WI38 (cell line): ENCODE results near the gene SPAG9.

Experiments
- H3K4me3 ChIP-seq: 2 replicates; pipeline ENCODE4 v1.5.1; 2011; ENCODE audit warnings: low read depth, mild to moderate bottlenecking, control low read depth, low read length
- TF ChIP-seq, protein P1 (sequence below): IDR thresholded peaks from 2 replicates; pipeline ENCODE4 v1.5.1; 2012; ENCODE audit warnings: low read depth, mild to moderate bottlenecking, control low read depth, low read length

SPAG9 gene

DNA sequence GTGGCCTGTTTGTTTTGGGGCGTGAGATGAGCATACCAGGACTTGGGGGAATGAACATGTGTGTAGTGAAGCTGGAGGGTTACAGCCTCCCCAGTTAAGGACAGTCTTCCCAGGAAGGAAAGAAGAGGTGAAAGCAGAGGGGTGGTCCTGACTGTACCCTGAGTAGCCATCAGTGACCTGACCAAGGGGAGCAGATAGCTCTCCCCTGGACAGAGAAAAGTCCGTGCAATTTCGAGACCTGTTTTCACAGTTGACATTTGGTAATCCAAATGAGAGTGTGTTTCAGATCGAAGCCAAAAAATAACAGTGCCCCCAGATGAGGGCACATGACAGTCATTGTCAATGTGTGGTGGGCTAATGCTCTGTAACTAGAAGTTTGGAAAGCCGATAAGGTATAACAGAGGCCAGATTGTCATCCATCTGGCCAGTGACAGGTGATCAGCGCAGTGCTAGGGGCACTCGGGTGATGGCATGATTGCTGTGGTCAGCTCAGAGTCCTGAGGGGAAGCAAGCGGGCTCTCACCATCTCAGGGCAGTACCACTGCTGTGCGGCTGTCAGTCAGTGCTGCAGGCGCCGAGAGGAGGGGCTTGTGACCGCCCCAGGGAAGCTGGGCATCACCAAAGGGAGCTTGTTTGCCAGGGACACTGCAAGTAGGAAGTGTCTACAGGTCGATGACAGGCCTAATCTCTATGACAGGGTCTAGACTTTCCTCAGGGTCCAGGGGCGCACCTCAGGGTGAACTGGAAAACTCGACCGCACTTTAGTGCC, 44.4 kb upstream of the SPAG9 start:
- TF ChIP-seq, protein P1, sequence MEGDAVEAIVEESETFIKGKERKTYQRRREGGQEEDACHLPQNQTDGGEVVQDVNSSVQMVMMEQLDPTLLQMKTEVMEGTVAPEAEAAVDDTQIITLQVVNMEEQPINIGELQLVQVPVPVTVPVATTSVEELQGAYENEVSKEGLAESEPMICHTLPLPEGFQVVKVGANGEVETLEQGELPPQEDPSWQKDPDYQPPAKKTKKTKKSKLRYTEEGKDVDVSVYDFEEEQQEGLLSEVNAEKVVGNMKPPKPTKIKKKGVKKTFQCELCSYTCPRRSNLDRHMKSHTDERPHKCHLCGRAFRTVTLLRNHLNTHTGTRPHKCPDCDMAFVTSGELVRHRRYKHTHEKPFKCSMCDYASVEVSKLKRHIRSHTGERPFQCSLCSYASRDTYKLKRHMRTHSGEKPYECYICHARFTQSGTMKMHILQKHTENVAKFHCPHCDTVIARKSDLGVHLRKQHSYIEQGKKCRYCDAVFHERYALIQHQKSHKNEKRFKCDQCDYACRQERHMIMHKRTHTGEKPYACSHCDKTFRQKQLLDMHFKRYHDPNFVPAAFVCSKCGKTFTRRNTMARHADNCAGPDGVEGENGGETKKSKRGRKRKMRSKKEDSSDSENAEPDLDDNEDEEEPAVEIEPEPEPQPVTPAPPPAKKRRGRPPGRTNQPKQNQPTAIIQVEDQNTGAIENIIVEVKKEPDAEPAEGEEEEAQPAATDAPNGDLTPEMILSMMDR = no peak
- no peak overlapping the region; the same call in 1 of the 2 replicates for H3K4me3 ChIP-seq

DNA sequence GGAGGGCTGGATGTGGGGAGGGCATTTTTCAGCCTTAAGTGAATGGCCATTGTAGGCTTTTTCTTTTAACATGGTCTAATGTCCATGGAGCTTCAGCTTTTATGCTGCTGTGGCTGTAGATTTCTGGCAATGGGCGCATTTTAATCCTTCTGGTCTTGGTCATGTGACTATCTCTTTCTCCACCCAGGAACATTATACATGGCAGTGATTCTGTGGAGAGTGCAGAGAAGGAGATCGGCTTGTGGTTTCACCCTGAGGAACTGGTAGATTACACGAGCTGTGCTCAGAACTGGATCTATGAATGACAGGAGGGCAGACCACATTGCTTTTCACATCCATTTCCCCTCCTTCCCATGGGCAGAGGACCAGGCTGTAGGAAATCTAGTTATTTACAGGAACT, 40.9 kb upstream of the SPAG9 start:
- TF ChIP-seq, protein P1 = no peak
- no peak overlapping the region for H3K4me3 ChIP-seq

GRCh38 chr17:51159604-51160003, 38.9 kb upstream of the SPAG9 start:
- no peak overlapping the region for H3K4me3 ChIP-seq
- TF ChIP-seq, protein P1 = no peak

DNA sequence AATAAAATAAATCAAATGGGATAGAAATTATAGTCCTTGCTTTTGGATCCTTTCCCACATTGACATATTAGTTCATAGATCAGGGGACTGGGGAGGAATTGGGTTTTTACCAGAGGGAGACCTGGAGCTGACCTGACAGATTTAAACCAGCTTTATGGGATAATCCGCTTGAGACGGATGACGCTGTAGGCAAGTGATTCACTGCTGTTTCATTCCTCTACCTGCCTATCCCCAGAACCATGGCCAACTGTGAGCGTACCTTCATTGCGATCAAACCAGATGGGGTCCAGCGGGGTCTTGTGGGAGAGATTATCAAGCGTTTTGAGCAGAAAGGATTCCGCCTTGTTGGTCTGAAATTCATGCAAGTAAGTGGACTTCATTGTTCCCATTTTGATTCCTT, 34.7 kb upstream of the SPAG9 start:
- H3K4me3 ChIP-seq = no peak overlapping the region

DNA sequence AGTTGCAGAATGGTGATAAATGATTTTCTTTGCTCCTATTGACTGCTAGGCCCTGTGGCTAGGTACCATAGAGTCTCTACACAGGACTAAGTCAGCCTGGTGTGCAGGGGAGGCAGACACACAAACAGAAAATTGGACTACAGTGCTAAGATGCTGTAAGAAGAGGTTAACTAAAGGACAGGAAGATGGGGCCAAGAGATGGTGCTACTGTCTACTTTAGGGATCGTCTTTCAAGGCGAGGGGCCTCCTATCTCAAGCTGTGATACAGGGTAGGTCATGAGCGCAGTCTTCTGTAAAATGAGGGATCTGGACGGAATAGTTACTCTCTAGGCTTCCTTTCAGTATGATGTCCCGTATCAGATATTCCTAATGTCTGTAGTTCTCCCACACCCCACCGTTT, 33.5 kb upstream of the SPAG9 start:
- peak overlapping the region; percentile 84 for H3K4me3 ChIP-seq
- TF ChIP-seq, protein P1 = no peak

More for the DNA sequence above, 34.7 kb upstream of the SPAG9 start:
- TF ChIP-seq, protein P1 = no peak

- TF ChIP-seq, protein P1 = peak; percentile 65
- H3K4me3 ChIP-seq = peak within 1 kb of the TSS; percentile 84
Measured at GRCh38 chr17:51153210-51154072, 32.8 kb upstream of the SPAG9 start, which contains the start of gene NME1. Gene NME1, plus strand, starts transcription at chr17:51153559. Its CDS starts 2,096 bp downstream, at chr17:51155655.
